OCI-LY7 (cell line): Measurements from ENCODE around the gene BRSK1. TPM values are rescaled to one million over a fixed set of nuclear protein-coding genes. Genes with fewer than 3 reads are reported as not detected.

Source experiments
- BruUV-seq: library from RNA; stranded (reverse); fragments of 400-500 nt; replicated peaks from 2 replicates; lab custom pipeline; 2021; lab: Mats Ljungman, UMichigan
- CTCF ChIA-PET: fragments of 300-600 bp; sonication (Branson Sonifier 250); formaldehyde crosslinking; loops from one replicate; lab custom pipeline; 2022; ENCODE audit warnings: antibody characterized with exemption; ENCODE audit not compliant: unreplicated experiment; lab: Charles Lee
- POLR2A ChIA-PET: fragments of 300-600 bp; sonication (Branson Sonifier 250); formaldehyde crosslinking; loops from one replicate; lab custom pipeline; 2022; ENCODE audit warnings: antibody characterized with exemption; lab: Charles Lee
- DNase-seq: peaks from one replicate; pipeline ENCODE4 v3.0.0-alpha.2; 2015; ENCODE audit warnings: low spot score
- H2AFZ ChIP-seq: fragments of 200-600 bp; sonication (generic), shearing (Covaris generic); 2 replicates; pipeline ENCODE4 v1.6.1; 2014; ENCODE audit warnings: mild to moderate bottlenecking, antibody characterized with exemption, low read length, moderate library complexity
- H3K27ac ChIP-seq: fragments of 200-600 bp; sonication (generic); 2 replicates; pipeline ENCODE4 v1.5.1; 2014; ENCODE audit warnings: mixed run types, low read depth, mild to moderate bottlenecking, moderate library complexity, low read length, inconsistent platforms; ENCODE audit not compliant: poor library complexity, severe bottlenecking
- H3K36me3 ChIP-seq: fragments of 200-600 bp; sonication (generic); 2 replicates; pipeline ENCODE4 v1.6.1; 2014; ENCODE audit warnings: mild to moderate bottlenecking, antibody characterized with exemption, low read length, moderate library complexity, mixed read lengths; ENCODE audit not compliant: insufficient read depth
- H3K4me1 ChIP-seq: fragments of 200-600 bp; sonication (generic); 2 replicates; pipeline ENCODE4 v1.5.1; 2014; ENCODE audit warnings: mild to moderate bottlenecking, low read length; ENCODE audit not compliant: insufficient read depth, poor library complexity, severe bottlenecking
- H3K4me2 ChIP-seq: fragments of 200-600 bp; sonication (generic); 2 replicates; pipeline ENCODE4 v1.6.1; 2014; ENCODE audit warnings: mild to moderate bottlenecking, low read length
- H3K4me3 ChIP-seq: fragments of 200-600 bp; sonication (generic); 2 replicates; pipeline ENCODE4 v1.5.1; 2014; ENCODE audit warnings: mild to moderate bottlenecking, low read depth, low read length; ENCODE audit not compliant: poor library complexity, severe bottlenecking
- H3K79me2 ChIP-seq: fragments of 200-600 bp; sonication (generic); 2 replicates; pipeline ENCODE4 v1.6.1; 2016; ENCODE audit warnings: low read depth, mild to moderate bottlenecking, low read length, moderate library complexity, mixed read lengths; ENCODE audit not compliant: insufficient read depth
- H3K9me2 ChIP-seq: fragments of 200-600 bp; sonication (generic); 2 replicates; pipeline ENCODE4 v1.6.1; 2016; ENCODE audit warnings: mild to moderate bottlenecking, low read length, mixed read lengths; ENCODE audit not compliant: insufficient read depth
- H3K9me3 ChIP-seq: fragments of 200-600 bp; sonication (generic); 2 replicates; pipeline ENCODE4 v1.6.1; 2014; ENCODE audit warnings: mild to moderate bottlenecking, mixed run types, low read length, mixed read lengths
- H4K20me1 ChIP-seq: fragments of 200-600 bp; sonication (generic); 2 replicates; pipeline ENCODE4 v1.6.1; 2014; ENCODE audit warnings: mild to moderate bottlenecking, antibody characterized with exemption, low read length, moderate library complexity, mixed read lengths; ENCODE audit not compliant: insufficient read depth
- CTCF ChIP-seq: fragments of 200-600 bp; sonication (generic); conservative IDR thresholded peaks from 2 replicates; pipeline ENCODE4 v1.5.1; 2014; ENCODE audit warnings: mild to moderate bottlenecking, antibody characterized with exemption, low read length, moderate library complexity, mixed read lengths
- EZH2phosphoT487 ChIP-seq: fragments of 200-600 bp; sonication (generic); IDR thresholded peaks from 2 replicates; pipeline ENCODE4 v1.6.1; 2018; ENCODE audit warnings: low read depth, borderline replicate concordance, mild to moderate bottlenecking, mixed run types, antibody characterized with exemption, low read length, moderate library complexity, mixed read lengths
- intact Hi-C: fragments of 100-400 bp; cut with micrococcal nuclease; formaldehyde crosslinking; loops from one replicate; pipeline ENCODE4 v1.10.0; 2022; ENCODE audit not compliant: unreplicated experiment
- total RNA-seq, 2 experiments: library from RNA; depleted of rRNA in 1 of 2; stranded (reverse); fragments of >200 nt in 1 of 2; shearing (Covaris generic) in 1 of 2; gene quantifications; 2 replicates each; pipeline ENCODE4 v1.2.3, GENCODE V29; 2014 to 2022

Gene BRSK1
- total RNA-seq, 2 experiments from 2014 or later: 16.1 to 23.9 TPM

- no TSS peak for BruUV-seq
- Histone ChIP-seq H3K36me3 (no peaks in the 10 kb centered on the region), H3K4me2 (no peak overlapping the region), H4K20me1 (no peaks in the 10 kb centered on the region), H3K4me3 (no peak overlapping the region), H3K27ac (no peak overlapping the region), H3K4me1 (no peaks in the 10 kb centered on the region), H3K9me3 (no peaks in the 10 kb centered on the region), H2AFZ (no peak overlapping the region), H3K9me2 (no peaks in the 10 kb centered on the region), H3K79me2 (no peaks in the 10 kb centered on the region)
- ChIA-PET POLR2A (interaction anchor here (0.6 kb wide), 1 partner anchor 34 kb away, joined by 6 read pairs; no protein-coding TSS in a partner anchor), CTCF (no interaction called here)
- no peak for TF ChIP-seq EZH2phosphoT487
- no peak for TF ChIP-seq CTCF
- no peak for DNase-seq
- intact Hi-C loops: no loop called here
Measured at GRCh38 chr19:55346725-55347441, 63.1 kb downstream of the BRSK1 start.

GRCh38 chr19:55347442-55348009, 63.7 kb downstream of the BRSK1 start:
- Histone ChIP-seq H3K36me3 (no peaks in the 10 kb centered on the region), H2AFZ (no peak overlapping the region), H3K9me2 (no peaks in the 10 kb centered on the region), H3K4me3 (no peak overlapping the region), H3K9me3 (no peaks in the 10 kb centered on the region), H3K4me1 (no peaks in the 10 kb centered on the region), H4K20me1 (no peaks in the 10 kb centered on the region), H3K79me2 (no peaks in the 10 kb centered on the region), H3K4me2 (no peak overlapping the region), H3K27ac (no peak overlapping the region)
- DNase-seq: no peak
- ChIA-PET POLR2A (no interaction called here), CTCF (no interaction called here)
- no TSS peak for BruUV-seq
- intact Hi-C loops: no loop called here
- TF ChIP-seq CTCF (no peak), EZH2phosphoT487 (no peak)
